PC-3 (cell line): ENCODE results near the gene ADO. TPM values are rescaled to one million over a fixed set of nuclear protein-coding genes. Genes with fewer than 3 reads are reported as not detected.
"Not testable (repeated sequence)": the region's sequence is repeated elsewhere in the genome, so short reads cannot be mapped to it uniquely, and the experiment has no call there.

Experiments
- ATAC-seq: fragments of 200-7000 bp; cut with Tn5 transposase; 2 replicates; pipeline ENCODE4 v1.9.1; 2020; ENCODE audit warnings: mild to moderate bottlenecking, moderate library complexity
- BruUV-seq: library from RNA; stranded (reverse); fragments of 400-500 nt; replicated peaks from 2 replicates; lab custom pipeline; 2021; lab: Mats Ljungman, UMichigan
- CTCF ChIA-PET: fragments of 300-600 bp; sonication (Branson Sonifier 250); formaldehyde crosslinking; loops from one replicate; lab custom pipeline; 2022; ENCODE audit warnings: antibody characterized with exemption; lab: Charles Lee
- POLR2A ChIA-PET: fragments of 300-600 bp; sonication (Branson Sonifier 250); formaldehyde crosslinking; loops from one replicate; lab custom pipeline; 2022; ENCODE audit warnings: antibody characterized with exemption; ENCODE audit not compliant: unreplicated experiment; lab: Charles Lee
- DNase-seq: peaks from one replicate; pipeline ENCODE4 v3.0.0-alpha.2; 2015
- H2AFZ ChIP-seq: fragments of 300-600 bp; sonication (generic); 2 replicates; pipeline ENCODE4 v1.6.0; 2016; ENCODE audit warnings: antibody characterized with exemption, low read length
- H3F3A ChIP-seq: fragments of 300-600 bp; sonication (generic); one replicate; pipeline ENCODE4 v1.6.0; 2017; ENCODE audit warnings: antibody characterized with exemption, low read length, control low read depth, mild to moderate bottlenecking; ENCODE audit not compliant: unreplicated experiment
- H3K27ac ChIP-seq: fragments of 300-600 bp; sonication (generic); 2 replicates; pipeline ENCODE4 v1.5.1; 2016; ENCODE audit warnings: mild to moderate bottlenecking, low read length
- H3K27me3 ChIP-seq: fragments of 300-600 bp; sonication (generic); 2 replicates; pipeline ENCODE4 v1.6.1; 2016; ENCODE audit warnings: low read length, mixed read lengths
- H3K36me3 ChIP-seq: fragments of 300-600 bp; sonication (generic); 2 replicates; pipeline ENCODE4 v1.6.1; 2016; ENCODE audit warnings: low read depth, mixed run types, low read length, mixed read lengths
- H3K4me1 ChIP-seq: fragments of 300-600 bp; sonication (generic); 2 replicates; pipeline ENCODE4 v1.5.1; 2016; ENCODE audit warnings: low read length; ENCODE audit not compliant: insufficient read depth
- H3K4me2 ChIP-seq: fragments of 300-600 bp; sonication (generic); 2 replicates; pipeline ENCODE4 v1.6.0; 2016; ENCODE audit warnings: low read length
- H3K4me3 ChIP-seq: fragments of 300-600 bp; sonication (generic); 2 replicates; pipeline ENCODE4 v1.5.1; 2016; ENCODE audit warnings: mild to moderate bottlenecking, low read length, mixed read lengths
- H3K79me2 ChIP-seq: fragments of 300-600 bp; sonication (generic); 2 replicates; pipeline ENCODE4 v1.6.1; 2017; ENCODE audit warnings: low read length, mixed read lengths
- H3K9ac ChIP-seq: fragments of 300-600 bp; sonication (generic); 2 replicates; pipeline ENCODE4 v1.6.0; 2016; ENCODE audit warnings: mild to moderate bottlenecking, low read length
- H3K9me2 ChIP-seq: fragments of 300-600 bp; sonication (generic); replicated peaks from 2 replicates; pipeline ENCODE4 v1.6.1; 2016; ENCODE audit warnings: mixed run types, low read length, mixed read lengths
- H3K9me3 ChIP-seq: fragments of 300-600 bp; sonication (generic); 2 replicates; pipeline ENCODE4 v1.6.1; 2016; ENCODE audit warnings: low read length, mixed read lengths
- H4K20me1 ChIP-seq: fragments of 300-600 bp; sonication (generic); 2 replicates; pipeline ENCODE4 v1.6.1; 2016; ENCODE audit warnings: low read length, mixed read lengths
- EZH2 ChIP-seq: fragments of 300-600 bp; sonication (generic); IDR thresholded peaks from one replicate; pipeline ENCODE4 v1.6.1; 2017; ENCODE audit warnings: antibody characterized with exemption, mild to moderate bottlenecking, low read length; ENCODE audit not compliant: unreplicated experiment
- EZH2phosphoT487 ChIP-seq: fragments of 300-600 bp; sonication (generic); IDR thresholded peaks from 2 replicates; pipeline ENCODE4 v1.6.1; 2018; ENCODE audit warnings: mild to moderate bottlenecking, antibody characterized with exemption, low read length, borderline replicate concordance
- intact Hi-C: fragments of 100-400 bp; cut with micrococcal nuclease; formaldehyde crosslinking; loops from 2 replicates; pipeline ENCODE4 v1.9.0; 2023
- total RNA-seq: library from RNA; depleted of rRNA; stranded (reverse); fragments of >200 nt; gene quantifications from 2 replicates; pipeline ENCODE4 v1.2.3, GENCODE V29; 2014
- TF ChIP-seq, protein P1 (sequence below): fragments of 300-600 bp; sonication (generic); conservative IDR thresholded peaks from 2 replicates; pipeline ENCODE4 v1.5.1; 2017; ENCODE audit warnings: antibody characterized with exemption, low read depth, mild to moderate bottlenecking, low read length

Gene ADO
- total RNA-seq, 1 experiment from 2014 or later = 107 TPM

GRCh38 chr10:62779487-62780248 is 24.9 kb upstream of the ADO start:
- Histone ChIP-seq H3K79me2 (no peaks in the 10 kb centered on the region), H3K4me2 (peak overlapping the region; percentile 28), H4K20me1 (no peaks in the 10 kb centered on the region), H3K9me2 (no peaks in the 10 kb centered on the region; the same call in 1 of the 2 replicates), H3K9ac (no peak overlapping the region), H3K36me3 (no peaks in the 10 kb centered on the region), H3F3A (no peaks in the 10 kb centered on the region), H3K27me3 (no peaks in the 10 kb centered on the region), H2AFZ (no peak overlapping the region), H3K27ac (peak overlapping the region; percentile 33), H3K4me1 (peaks cover 10% of the 10 kb centered on the region), H3K4me3 (no peak overlapping the region), H3K9me3 (no peaks in the 10 kb centered on the region)
- intact Hi-C loops = no loop called here
- DNase-seq (peak; percentile 92), ATAC-seq (peak; percentile 86)
- no TSS peak for BruUV-seq
- ChIA-PET CTCF (interaction anchor here (0.5 kb wide), 1 partner anchor 381 kb away, joined by 3 read pairs; no protein-coding TSS in a partner anchor), POLR2A (no interaction called here)
- TF ChIP-seq EZH2 (no peak), EZH2phosphoT487 (no peak)
- TF ChIP-seq, protein P1, sequence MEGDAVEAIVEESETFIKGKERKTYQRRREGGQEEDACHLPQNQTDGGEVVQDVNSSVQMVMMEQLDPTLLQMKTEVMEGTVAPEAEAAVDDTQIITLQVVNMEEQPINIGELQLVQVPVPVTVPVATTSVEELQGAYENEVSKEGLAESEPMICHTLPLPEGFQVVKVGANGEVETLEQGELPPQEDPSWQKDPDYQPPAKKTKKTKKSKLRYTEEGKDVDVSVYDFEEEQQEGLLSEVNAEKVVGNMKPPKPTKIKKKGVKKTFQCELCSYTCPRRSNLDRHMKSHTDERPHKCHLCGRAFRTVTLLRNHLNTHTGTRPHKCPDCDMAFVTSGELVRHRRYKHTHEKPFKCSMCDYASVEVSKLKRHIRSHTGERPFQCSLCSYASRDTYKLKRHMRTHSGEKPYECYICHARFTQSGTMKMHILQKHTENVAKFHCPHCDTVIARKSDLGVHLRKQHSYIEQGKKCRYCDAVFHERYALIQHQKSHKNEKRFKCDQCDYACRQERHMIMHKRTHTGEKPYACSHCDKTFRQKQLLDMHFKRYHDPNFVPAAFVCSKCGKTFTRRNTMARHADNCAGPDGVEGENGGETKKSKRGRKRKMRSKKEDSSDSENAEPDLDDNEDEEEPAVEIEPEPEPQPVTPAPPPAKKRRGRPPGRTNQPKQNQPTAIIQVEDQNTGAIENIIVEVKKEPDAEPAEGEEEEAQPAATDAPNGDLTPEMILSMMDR = no peak

DNA sequence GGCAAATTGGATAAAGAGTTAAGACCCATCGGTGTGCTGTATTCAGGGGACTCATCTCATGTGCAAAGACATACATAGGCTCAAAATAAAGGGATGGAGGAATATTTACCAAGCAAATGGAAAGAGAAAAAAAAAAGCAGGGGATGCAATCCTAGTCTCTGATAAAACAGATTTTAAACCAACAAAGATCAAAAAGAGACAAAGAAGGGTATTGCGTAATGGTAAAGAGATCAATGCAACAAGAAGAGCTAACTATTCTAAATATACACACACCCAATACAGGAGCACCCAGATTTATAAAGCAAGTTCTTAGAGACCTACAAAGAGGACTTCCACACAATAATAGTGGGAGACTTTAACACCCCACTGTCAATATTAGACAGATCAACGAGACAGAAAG is 20.0 kb upstream of the ADO start:
- H3K4me3 ChIP-seq, BruUV-seq, H3K4me1 ChIP-seq, H2AFZ ChIP-seq, H3F3A ChIP-seq, H3K27ac ChIP-seq, H3K27me3 ChIP-seq, H3K79me2 ChIP-seq, CTCF ChIA-PET, H3K9me3 ChIP-seq, intact Hi-C loops, DNase-seq, H4K20me1 ChIP-seq, H3K9ac ChIP-seq, ATAC-seq, H3K9me2 ChIP-seq, H3K4me2 ChIP-seq, POLR2A ChIA-PET, H3K36me3 ChIP-seq: not testable (repeated sequence)

DNA sequence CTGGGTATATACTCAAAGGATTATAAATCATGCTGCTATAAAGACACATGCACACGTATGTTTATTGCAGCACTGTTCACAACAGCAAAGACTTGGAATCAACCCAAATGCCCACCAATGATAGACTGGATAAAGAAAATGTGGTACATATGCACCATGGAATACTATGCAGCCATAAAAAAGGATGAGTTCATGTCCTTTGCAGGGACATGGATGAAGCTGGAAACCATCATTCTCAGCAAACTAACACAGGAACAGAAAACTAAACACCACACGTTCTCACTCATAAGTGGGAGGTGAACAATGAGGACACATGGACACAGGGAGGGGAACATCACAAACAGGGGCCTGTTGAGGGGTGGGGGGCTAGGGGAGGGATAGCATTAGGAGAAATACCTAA is 16.2 kb upstream of the ADO start:
- H3K4me3 ChIP-seq, H3K27me3 ChIP-seq, H4K20me1 ChIP-seq, H3K9me2 ChIP-seq, H3F3A ChIP-seq, H2AFZ ChIP-seq, H3K4me2 ChIP-seq, ATAC-seq, H3K9ac ChIP-seq, H3K36me3 ChIP-seq, H3K9me3 ChIP-seq, BruUV-seq, POLR2A ChIA-PET, CTCF ChIA-PET, H3K4me1 ChIP-seq, intact Hi-C loops, DNase-seq, H3K27ac ChIP-seq, H3K79me2 ChIP-seq: not testable (repeated sequence)
